Epithelial cell of prostate (primary cell): ENCODE results near the gene TFF1.

Source experiments
- DNase-seq: peaks from one replicate; pipeline ENCODE4 v3.0.0-alpha.2; 2011; ENCODE audit warnings: low read depth, low spot score
- H3K27ac ChIP-seq: fragments of 450-650 bp; 2 replicates; pipeline ENCODE4 v1.5.1; 2017; ENCODE audit warnings: mild to moderate bottlenecking

Gene TFF1

DNA sequence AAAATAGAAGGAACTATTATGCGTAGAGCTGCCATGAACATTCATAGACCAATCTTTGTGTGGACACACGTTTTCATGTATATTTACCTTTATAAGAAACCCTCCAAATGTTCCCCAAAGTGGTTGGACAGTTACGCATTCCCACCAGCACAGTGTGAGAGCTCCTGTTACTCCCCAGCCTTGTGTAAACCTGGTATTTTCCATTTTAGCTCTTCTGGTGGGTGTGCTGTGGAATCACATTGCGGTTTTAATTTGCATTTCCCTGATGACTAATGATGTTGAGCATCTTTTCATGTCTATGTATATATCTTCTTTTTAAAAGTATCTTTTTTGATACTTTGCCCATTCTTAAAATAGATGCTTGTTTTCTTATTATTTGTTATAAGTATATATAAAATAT lies 34.2 kb upstream of the TFF1 start:
- H3K27ac ChIP-seq, result no peak overlapping the region
- no peak for DNase-seq

DNA sequence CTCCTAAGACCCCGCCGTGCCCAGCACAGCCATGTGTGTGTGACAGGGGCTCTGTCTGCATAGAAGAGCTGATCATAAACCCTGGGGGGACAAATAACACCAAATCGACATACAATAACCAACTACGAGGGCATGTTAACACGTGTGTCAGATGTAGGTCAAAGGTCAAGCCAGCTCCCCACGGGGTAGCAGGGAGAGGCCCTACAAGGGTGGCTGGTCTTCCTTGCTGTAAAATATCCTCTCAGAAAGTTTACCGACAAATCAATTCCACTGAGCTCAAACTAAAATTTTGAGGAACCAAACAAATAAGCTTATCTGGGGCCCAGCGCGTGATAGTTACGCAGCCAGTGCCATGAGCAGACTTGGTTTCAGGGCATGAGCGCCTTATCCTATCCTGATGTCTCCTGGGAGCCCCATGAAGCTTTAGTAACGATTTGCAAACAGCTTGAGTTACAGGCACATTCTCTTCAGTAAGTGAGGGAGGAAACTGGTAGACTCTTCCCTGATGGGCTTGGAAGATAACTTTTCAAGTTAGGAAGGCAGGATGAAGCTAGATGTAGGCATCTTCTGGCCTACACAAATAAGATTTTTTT lies 32.2 kb upstream of the TFF1 start:
- no peak for DNase-seq
- no peak overlapping the region for H3K27ac ChIP-seq

DNA sequence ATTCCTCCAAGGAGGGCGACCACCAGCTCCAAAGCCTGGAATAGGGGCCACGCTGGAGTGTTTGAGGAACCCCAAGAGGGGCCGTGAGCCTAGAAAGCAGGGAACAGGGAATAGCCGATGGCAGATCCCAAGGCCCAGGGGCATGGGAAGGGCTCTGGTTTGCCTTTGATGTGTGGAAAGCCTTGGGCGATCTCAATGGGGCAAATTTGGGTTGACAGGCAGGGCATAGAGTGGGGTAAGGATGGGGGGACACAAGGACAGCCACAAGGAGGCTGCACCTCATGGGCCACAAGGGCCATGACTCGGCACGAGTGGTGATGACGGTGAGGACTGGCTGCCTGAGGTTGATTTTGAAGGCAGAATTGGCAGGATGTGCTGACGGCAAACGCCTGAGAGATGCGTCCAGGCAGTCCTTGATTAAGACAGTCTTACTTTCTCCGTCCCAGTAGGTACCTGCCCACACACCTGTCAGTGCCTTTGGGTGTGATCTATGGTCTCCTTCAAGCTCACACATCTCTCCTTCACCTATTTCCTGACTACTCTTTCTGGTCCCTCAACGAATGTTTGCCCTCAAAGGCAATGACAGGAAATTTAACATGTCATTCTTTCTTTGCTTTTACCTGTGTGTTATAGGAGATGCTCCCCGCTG lies 31.5 kb upstream of the TFF1 start:
- no peak for DNase-seq
- H3K27ac ChIP-seq, result no peak overlapping the region

DNA sequence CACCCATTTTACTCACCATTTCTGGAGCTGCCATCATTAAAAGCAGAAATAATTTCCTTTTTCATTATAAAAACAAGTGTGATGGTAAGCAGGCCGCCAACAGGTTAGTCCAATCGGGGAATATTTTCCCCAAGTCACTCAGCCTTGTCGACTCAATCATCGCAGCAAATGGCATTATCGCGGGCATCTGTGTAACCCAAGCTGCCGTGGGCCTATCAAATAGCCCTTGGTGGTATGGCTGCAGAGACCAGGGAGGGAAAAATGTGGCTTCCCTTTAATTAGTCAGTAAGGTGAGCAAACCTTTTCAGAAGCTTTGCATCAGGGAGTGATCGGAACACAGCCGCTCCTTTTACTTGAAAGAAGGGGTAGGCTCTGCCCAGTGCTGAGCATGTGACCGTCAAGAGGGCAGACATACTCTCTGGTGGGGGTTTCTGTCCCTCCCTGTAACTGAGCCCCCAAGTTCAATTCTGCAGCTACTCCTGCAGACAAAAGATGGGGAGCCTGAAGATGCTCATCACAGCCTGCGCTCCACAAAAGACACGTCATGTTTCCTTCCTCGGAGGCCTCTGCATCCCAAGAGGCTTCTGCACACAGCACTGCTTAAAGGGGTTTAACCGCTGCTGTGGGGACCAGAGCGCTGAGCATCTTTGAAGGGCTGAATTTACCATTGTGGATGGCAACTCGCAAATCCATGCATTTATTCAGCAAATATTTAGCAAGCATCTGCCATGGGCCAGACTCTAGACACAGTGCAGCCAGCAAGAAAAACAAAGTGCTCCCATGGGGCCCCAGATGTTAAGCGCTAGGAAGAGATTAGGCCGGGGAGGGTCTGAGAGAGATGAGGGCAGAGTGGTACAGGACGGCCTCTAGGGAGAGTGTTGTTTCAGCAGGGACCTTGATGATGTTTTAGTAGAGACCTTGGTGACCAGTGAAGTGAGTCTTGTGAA lies 30.7 kb upstream of the TFF1 start:
- DNase-seq, result no peak

DNA sequence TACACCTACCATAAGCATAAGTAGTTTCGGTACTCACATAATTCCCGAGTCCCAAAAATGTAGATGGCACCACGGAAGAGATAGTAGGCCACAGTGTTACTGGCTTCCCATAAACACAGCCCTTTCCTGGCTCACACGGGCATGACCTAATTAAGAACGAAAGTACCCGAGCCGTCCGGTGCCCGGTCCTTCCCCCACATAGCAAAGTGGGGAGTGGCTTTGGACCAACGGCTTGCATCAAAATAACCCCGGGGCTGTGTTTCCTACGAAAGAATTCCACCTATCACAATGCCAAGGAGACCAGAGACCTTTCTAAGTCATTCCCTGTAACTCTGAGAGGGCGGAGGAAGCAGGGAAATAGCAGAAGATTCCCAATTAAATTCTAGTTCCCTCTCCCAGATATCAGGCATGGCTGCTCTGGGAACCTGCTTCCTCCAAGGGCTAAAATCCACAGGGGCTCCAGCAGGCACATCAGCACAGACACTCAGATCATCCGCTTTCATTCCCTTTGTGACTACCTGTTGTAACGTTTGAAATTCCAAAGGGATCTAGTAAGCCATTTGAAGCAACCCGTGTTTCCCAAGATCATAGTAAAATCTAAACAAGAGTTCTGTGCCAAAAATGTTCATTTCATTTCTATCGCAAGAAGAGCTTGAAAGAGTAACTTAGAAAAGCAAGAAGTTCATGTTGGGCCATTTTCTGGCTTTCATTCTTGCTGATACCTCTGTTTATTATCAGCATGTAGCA lies 29.7 kb upstream of the TFF1 start, which contains the start of gene TMPRSS3:
Gene TMPRSS3 (minus strand): TSS at position 148 of the 747 bp plus-strand sequence. CDS start 635 bp downstream, outside the sequence.
- no peak for DNase-seq
- no peak within 1 kb of the TSS for H3K27ac ChIP-seq

More for the DNA sequence above, 30.7 kb upstream of the TFF1 start:
- no peak overlapping the region for H3K27ac ChIP-seq

DNA sequence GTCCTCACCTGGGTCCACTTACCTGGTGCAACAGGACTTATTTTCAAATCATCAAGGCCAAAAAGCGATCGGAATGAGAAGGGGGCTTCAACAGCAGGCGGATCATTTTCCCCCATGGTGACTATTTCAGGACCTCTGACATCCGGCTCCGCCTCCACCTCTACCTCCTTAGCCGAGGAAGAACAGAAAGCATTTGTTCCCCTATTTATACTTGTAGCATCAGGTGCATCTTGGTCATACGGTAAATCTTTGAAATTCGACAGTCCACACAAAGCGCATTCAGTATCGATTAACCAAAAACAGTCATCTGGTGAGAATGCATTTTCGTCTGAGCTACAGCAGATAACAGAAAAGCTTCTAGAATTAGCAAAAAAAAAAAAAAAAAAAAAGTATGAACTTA lies 29.0 kb upstream of the TFF1 start:
- DNase-seq, result no peak
- no peak overlapping the region for H3K27ac ChIP-seq

DNA sequence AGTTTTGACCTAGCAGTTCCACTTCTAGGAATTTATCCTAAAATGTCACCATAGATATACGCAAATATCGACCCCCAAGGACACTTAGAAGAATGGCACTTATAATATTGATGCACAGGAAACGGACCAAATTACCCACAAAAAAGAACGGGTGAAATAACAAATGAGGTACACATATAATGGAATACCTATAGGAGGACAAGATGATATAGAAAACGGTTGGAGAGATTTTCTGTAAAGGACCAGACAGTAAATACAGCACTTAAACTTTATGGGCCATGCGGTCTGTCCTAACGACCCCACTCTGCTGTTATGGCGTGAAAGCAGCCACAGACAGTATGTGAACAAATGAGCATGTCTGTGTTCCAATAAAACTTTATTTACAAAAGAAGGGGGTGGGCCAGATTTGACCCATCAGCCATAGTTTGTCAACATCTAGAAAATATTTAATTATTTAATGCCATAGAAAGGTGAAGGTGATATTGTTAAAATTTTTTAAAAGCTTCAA lies 27.2 kb upstream of the TFF1 start:
- DNase-seq, result no peak
- no peak overlapping the region for H3K27ac ChIP-seq

DNA sequence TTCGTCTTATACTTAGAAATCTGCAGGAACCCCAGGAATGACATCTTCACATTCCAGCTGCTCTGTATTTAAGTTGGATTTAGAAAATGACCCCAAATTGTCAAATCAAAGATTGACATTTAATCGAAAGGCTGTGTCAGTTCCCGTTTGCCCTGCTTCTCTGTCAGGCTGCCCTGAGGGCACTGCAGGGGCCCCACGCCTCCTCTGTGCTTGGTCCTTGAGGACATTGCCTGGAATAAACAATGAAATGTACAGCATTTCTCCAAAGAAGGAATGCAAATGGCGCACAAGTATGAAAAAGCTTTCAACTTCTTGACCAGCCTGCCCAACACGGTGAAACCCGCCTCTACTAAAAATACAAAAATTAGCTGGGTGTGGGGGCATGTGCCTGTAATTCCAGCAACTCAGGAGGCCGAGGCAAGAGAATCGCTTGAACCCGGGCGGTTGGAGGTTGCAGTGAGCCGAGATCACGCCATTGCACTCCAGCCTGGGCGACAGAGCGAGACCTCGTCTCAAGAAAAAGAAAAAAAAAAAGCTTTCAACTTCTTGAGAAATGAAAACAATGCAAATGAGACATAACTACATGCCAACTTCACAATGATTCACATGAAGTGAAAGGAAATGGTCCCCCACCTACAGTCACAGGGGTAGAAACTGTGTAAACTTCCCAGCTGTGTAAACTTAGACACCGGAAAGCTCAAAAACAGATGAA lies 26.6 kb upstream of the TFF1 start:
- DNase-seq, result no peak
- no peak overlapping the region for H3K27ac ChIP-seq

DNA sequence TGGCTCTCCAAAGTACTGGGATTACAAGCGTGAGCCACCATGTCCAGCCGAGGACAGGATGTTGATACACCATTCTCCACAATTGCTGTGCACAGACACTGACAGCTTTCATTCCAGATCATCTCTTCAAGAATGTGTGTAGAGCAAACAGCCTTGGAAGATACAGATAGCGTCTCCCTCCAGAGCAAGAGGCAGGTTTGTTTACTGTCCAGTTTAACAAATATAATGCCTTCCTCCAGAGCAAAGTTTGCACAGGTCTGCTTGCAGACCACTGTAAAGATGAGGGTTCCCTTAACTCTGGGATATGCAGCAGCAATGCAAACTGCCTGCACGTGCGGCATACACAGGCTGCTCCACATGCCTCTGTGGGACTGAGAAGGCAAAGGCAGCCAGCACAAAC lies 25.0 kb upstream of the TFF1 start:
- DNase-seq, result no peak

DNA sequence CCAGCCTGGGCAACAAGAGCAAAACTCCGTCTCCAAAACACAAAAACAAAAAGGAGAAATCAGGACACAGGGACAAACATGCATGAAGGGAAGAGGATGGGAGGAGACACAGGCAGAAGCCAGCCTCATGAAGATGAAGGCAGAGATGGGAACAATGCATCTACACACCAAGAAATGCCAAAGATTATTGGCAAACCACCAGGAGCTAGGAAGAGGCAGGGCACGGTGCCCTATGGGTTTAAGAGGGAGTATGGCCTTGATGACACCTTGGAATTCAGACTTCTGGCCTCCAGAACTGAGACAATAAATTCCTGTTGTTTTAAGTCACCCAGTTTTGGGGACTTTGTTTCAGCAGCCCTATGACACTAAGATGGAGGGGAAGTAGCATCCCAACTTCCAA lies 24.4 kb upstream of the TFF1 start:
- H3K27ac ChIP-seq, result no peak overlapping the region

More for the DNA sequence above, 25.0 kb upstream of the TFF1 start:
- H3K27ac ChIP-seq, result no peak overlapping the region

DNA sequence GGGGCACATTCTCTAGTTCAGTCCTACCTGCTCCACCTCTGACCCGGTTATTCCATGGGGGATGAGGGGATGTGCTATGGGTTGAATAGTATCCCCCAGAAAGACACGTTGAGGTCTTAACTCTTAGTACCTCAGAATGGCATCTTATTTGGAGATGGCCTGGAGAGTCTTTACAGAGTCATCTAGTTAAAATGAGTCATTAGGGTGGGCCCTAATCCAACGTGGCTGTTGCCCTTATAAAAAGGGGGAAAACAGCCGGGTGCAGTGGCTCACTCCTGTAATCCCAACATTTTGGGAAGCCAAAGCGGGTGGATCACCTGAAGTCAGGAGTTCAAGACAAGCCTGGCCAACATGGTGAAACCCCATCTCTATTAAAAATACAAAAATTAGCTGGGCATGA lies 23.9 kb upstream of the TFF1 start:
- H3K27ac ChIP-seq, result no peak overlapping the region
- no peak for DNase-seq

More for the DNA sequence above, 24.4 kb upstream of the TFF1 start:
- no peak for DNase-seq

DNA sequence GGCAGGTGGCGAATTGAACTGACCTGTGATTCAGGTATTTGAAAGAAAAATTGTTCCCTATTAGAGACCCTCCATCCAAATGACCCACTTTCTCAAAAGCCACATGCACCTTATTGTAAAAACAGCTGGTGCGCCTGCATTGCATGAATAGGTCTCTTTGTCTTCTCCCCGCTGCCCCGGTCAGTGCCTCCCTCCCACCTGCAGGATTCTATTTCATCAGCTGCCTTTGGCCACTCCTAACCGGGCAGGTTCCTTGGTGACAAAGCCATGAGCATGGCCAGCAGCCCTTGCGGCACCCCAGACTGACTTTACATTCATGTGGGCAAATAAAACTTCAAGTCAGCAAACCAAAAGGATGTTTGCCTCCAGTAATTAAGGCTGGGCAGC lies 23.1 kb upstream of the TFF1 start:
- no peak for DNase-seq
- H3K27ac ChIP-seq, result no peak overlapping the region

DNA sequence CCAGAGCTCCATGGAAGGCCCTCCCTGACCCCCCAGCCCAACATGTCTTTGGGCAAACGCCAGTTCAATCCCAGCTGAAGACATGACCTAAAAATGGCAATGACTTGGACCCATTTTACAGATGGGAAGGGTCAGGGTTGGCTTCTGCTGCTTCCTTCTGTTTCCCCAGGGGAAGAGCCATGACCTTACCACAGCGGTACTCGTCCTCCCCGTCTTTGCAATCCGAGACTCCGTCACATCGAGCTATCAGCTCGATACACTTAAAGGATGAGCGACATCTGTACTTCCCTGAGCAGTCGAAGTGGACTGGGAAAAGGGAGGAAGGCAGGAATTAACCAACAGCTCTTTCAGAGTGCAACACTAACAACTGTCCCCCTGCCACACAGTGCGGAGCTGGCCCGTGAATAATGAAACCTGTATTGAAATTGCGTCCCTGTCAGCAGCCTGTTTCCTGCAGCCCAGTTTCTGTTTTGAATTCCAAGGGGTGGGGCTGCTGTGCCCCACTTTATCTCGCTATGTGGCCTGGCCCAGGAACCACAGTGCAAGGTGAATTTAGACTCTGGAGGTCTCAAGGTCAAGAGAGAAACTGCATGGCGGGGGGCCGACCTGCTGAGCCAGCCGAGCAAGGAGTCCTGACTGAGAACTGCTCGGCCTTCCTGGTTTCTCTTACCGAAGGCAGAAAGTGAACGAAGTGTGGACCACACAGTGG lies 22.6 kb upstream of the TFF1 start:
- no peak overlapping the region for H3K27ac ChIP-seq
- DNase-seq, result no peak

DNA sequence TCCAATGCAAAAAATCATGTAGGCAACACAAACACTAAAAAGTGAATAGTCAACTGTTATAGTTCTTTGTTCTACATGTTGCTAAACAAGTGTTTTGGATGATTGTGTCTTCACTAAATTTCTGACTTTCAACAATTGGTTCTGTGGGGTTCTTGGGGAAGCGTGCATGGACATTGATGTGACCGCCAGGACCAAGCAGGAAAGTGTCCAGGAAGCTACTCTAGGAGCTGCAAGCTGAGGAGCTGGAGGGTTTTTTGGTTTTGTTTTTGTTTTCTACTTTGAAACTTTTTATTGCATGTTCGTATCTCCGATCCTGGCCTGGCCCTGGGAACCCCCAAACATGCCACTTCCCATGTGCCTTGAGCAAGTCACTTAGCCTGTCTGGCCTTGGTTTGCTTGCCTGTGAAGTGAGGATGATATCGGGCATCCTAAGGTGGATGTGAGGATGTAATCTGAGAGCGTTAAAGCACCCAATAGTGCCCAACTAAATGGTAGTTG lies 21.6 kb upstream of the TFF1 start:
- no peak overlapping the region for H3K27ac ChIP-seq
- DNase-seq, result no peak

DNA sequence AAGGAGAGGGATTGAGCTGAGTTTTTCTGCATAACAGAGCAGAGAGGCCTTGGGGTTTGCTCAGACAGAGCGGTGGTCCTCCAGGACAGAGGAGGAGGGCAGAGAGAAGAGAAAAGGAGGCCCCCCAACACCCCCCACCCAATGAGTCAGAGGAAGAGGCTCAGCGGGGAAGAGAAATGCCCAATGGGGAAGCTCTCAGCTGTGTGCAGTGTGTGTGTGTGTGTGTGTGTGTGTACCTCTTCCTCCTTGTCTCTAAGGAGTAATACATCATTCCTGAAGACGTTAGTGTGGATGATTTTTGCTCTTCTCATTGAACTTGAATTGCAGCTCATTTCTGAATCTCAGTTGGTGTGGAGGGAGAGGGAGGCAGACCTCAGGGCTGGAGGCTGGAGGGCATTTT lies 20.8 kb upstream of the TFF1 start:
- H3K27ac ChIP-seq, result no peak overlapping the region
- DNase-seq, result no peak

DNA sequence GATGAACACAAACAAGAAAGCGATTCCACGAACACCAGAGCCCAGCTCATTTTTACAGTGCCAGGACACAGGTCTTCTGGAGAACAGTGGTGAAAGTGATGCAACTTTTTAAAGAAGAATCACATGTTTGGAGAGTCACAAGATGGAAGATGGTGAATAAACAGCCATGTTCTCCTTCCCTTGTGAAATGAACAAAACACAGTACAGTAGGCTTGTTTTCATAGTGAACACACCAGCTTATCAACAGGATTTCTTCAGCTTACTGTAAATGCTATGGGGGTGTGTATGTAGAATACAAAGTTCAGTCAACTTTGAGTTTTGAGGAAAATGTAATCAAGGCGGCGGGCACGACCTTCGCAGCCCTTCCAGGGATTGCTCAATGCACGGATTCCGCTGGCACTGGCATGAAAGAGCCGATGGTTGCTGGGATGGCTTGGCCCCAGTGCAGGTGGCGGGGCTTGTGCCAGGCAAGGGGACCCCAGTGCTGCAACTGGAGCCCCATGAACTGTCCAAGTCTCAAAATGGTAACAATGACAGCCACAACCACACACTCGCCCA lies 19.8 kb upstream of the TFF1 start:
- H3K27ac ChIP-seq, result no peak overlapping the region

DNA sequence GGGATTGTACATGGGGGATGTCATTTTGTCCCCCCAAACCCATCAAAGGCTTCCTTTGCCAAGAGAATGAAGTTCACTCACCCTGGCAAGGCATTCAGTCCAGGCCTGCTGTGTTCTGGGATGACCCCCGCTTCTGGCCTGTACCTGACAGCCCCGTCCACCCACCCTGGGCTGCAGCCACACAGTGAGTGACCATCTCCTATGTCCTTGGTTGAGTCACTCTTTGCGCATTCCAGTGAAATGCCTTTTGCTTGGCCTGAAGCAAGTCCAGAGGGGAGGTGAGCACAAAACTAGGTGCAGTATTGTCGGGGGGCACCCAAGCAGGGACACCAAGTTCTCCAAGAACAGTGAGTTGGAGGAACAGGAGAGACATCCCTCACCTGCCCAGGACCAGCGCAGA lies 19.3 kb upstream of the TFF1 start:
- H3K27ac ChIP-seq, result no peak overlapping the region
- no peak for DNase-seq

More for the DNA sequence above, 19.8 kb upstream of the TFF1 start:
- DNase-seq, result no peak

DNA sequence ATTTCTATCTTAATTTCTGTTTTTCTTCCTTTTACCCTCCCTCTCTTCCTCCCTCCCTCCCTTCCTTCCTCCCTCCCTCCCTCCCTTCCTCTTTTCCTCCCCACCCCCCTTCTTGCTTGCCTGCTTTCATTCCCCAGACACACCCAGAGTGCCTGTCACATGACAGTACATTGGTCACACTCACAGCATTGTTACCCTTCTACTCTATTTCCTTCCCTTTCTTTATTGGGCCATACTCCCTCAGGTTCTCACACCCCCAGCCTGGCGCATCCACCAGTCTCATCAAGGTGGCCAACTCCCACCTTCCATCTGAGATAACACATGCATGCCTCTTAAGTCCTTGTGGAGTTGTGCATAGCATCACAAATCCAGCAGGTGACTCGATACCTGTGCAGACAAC lies 18.7 kb upstream of the TFF1 start:
- no peak overlapping the region for H3K27ac ChIP-seq
- no peak for DNase-seq
